ENCODE results near the gene PSD.

- TF ChIP-seq, protein P1, sequence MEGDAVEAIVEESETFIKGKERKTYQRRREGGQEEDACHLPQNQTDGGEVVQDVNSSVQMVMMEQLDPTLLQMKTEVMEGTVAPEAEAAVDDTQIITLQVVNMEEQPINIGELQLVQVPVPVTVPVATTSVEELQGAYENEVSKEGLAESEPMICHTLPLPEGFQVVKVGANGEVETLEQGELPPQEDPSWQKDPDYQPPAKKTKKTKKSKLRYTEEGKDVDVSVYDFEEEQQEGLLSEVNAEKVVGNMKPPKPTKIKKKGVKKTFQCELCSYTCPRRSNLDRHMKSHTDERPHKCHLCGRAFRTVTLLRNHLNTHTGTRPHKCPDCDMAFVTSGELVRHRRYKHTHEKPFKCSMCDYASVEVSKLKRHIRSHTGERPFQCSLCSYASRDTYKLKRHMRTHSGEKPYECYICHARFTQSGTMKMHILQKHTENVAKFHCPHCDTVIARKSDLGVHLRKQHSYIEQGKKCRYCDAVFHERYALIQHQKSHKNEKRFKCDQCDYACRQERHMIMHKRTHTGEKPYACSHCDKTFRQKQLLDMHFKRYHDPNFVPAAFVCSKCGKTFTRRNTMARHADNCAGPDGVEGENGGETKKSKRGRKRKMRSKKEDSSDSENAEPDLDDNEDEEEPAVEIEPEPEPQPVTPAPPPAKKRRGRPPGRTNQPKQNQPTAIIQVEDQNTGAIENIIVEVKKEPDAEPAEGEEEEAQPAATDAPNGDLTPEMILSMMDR (IDR thresholded peaks at IDR 0.05) = no peak
- no peak for TF ChIP-seq POLR2A (IDR thresholded peaks at IDR 0.05; ENCODE audit: low read depth)
- no peak for TF ChIP-seq POLR2AphosphoS5 (IDR thresholded peaks at IDR 0.05)
Observed at GRCh38 chr10:102354451-102354850, 64.1 kb downstream of the PSD start.
